Body of pancreas (tissue), 4 donors: ENCODE data around the gene ADAM33. TPM values are rescaled to one million over a fixed set of nuclear protein-coding genes. Genes with fewer than 3 reads are reported as not detected.
A peak's percentile ranks its signal among the peaks of the same experiment; 100 is the strongest.

Experiments used
- ATAC-seq: fragments of 150-250 bp; one replicate; pipeline ENCODE4 v1.9.1; 2016
- DNase-seq, 4 donors: peaks; one replicate each; pipeline ENCODE4 v3.0.0-alpha.2; 2019
- H3K27ac ChIP-seq, 4 donors: fragments of 200-600 bp; sonication (generic); 1 replicate in 3 of 4; 2 replicates in 1 of 4; pipeline versions ENCODE4 v1.5.1 to v1.6.1; 2016 to 2019; ENCODE audit warnings: mild to moderate bottlenecking in 1 of 4, mixed read lengths in 1 of 4, moderate library complexity in 1 of 4
- H3K27me3 ChIP-seq, 2 donors: fragments of 200-600 bp; sonication (generic); one replicate each; pipeline ENCODE4 v1.6.0; 2016; ENCODE audit warnings: mild to moderate bottlenecking in 1 of 2
- H3K36me3 ChIP-seq, 2 donors: fragments of 200-600 bp; sonication (generic); replicated peaks in 1 of 2; 2 replicates each; pipeline ENCODE4 v1.5.1; 2016; ENCODE audit warnings: low read depth in 2 of 2; ENCODE audit not compliant: insufficient read depth in 1 of 2
- H3K4me1 ChIP-seq: fragments of 200-600 bp; sonication (generic); one replicate; pipeline ENCODE4 v1.6.0; 2016
- H3K4me3 ChIP-seq, 2 donors: fragments of 200-600 bp; sonication (generic); 1 replicate in 1 of 2; 2 replicates in 1 of 2; pipeline ENCODE4 v1.5.1; 2016 to 2019
- H3K9me3 ChIP-seq, 3 donors: fragments of 200-600 bp; sonication (generic); 1 replicate in 2 of 3; 2 replicates in 1 of 3; pipeline ENCODE4 v1.5.1; 2016
- CTCF ChIP-seq, 7 experiments: fragments of 450-650 bp in 4 of 7; fragments of 200-600 bp in 3 of 7; sonication (generic) in 3 of 7; IDR thresholded peaks; one replicate each; pipeline ENCODE4 v1.5.1; 2016 to 2019; ENCODE audit warnings: antibody characterized with exemption in 7 of 7
- POLR2A ChIP-seq, 3 donors: fragments of 450-650 bp; IDR thresholded peaks; one replicate each; pipeline ENCODE4 v1.6.1; 2016; ENCODE audit warnings: antibody characterized with exemption in 3 of 3, mild to moderate bottlenecking in 2 of 3
- WGBS, 2 donors: methylation state at CpG; one replicate each; pipeline ENCODE4 v1.1.5; 2017; 5-methylcytosine and 5-hydroxymethylcytosine counted together
- intact Hi-C: fragments of 100-400 bp; cut with DNase I; formaldehyde crosslinking; loops from one replicate; pipeline ENCODE4 v1.15.1; 2023
- total RNA-seq, 2 donors: library from RNA; depleted of rRNA; stranded (reverse); fragments of >200 nt; gene quantifications; one replicate each; pipeline ENCODE4 v1.1.0, GENCODE V29; 2016

The ADAM33 gene
- total RNA-seq, 2 donors from 2014 or later, result 11.2 to 29.0 TPM

GRCh38 chr20:3710011-3710466, 28.2 kb upstream of the ADAM33 start:
- no peak for TF ChIP-seq POLR2A (IDR thresholded peaks at IDR 0.05)
- no peak for TF ChIP-seq CTCF (IDR thresholded peaks at IDR 0.05)
- Histone ChIP-seq H3K27ac (no peak overlapping the region), H3K4me3 (no peak overlapping the region), H3K4me1 (no peaks in the 10 kb centered on the region), H3K27me3 (no peaks in the 10 kb centered on the region), H3K36me3 (no peaks in the 10 kb centered on the region), H3K9me3 (no peaks in the 10 kb centered on the region)
- ATAC-seq (no peak), DNase-seq (no peak)
- intact Hi-C loops, result no loop called here
- WGBS, 2 donors, result 47 to 48% methylated on average over 2 to 6 of the region's 6 CpGs

- 82 to 95% methylated on average over 3 of the region's 3 CpGs for WGBS, 2 donors
- intact Hi-C loops, result no loop called here
These were observed 25.7 kb upstream of the ADAM33 start for GRCh38 chr20:3707508-3707899.

GRCh38 chr20:3706774-3707507, 25.1 kb upstream of the ADAM33 start:
- DNase-seq (peak in 1 of 4 donors; percentile 65), ATAC-seq (no peak)
- Histone ChIP-seq H3K27ac (no peak overlapping the region), H3K4me1 (no peaks in the 10 kb centered on the region), H3K9me3 (no peaks in the 10 kb centered on the region), H3K27me3 (no peaks in the 10 kb centered on the region), H3K4me3 (no peak overlapping the region), H3K36me3 (no peaks in the 10 kb centered on the region)
- intact Hi-C loops, result no loop called here
- TF ChIP-seq CTCF (IDR thresholded peaks at IDR 0.05), result no peak
- no peak for TF ChIP-seq POLR2A (IDR thresholded peaks at IDR 0.05)
- 76 to 80% methylated on average over 2 to 10 of the region's 10 CpGs for WGBS, 2 donors

More at GRCh38 chr20:3707508-3707899, 25.7 kb upstream of the ADAM33 start:
- Histone ChIP-seq H3K27ac (no peak overlapping the region), H3K27me3 (no peaks in the 10 kb centered on the region), H3K4me1 (no peaks in the 10 kb centered on the region), H3K9me3 (no peaks in the 10 kb centered on the region), H3K36me3 (no peaks in the 10 kb centered on the region), H3K4me3 (no peak overlapping the region)
- ATAC-seq, result no peak
- TF ChIP-seq CTCF (IDR thresholded peaks at IDR 0.05) (no peak), POLR2A (IDR thresholded peaks at IDR 0.05) (no peak)
- no peak for DNase-seq

GRCh38 chr20:3705970-3706739, 24.3 kb upstream of the ADAM33 start:
- H3K4me1 ChIP-seq, result no peaks in the 10 kb centered on the region
- intact Hi-C loops, result no loop called here
- DNase-seq (no peak), ATAC-seq (no peak)
- no peak overlapping the region for H3K27ac ChIP-seq
- H3K36me3 ChIP-seq, result no peaks in the 10 kb centered on the region
- no peak for TF ChIP-seq POLR2A (IDR thresholded peaks at IDR 0.05)
- no peak for TF ChIP-seq CTCF (IDR thresholded peaks at IDR 0.05)
- H3K4me3 ChIP-seq, result no peak overlapping the region
- H3K9me3 ChIP-seq, result no peaks in the 10 kb centered on the region
- no peaks in the 10 kb centered on the region for H3K27me3 ChIP-seq
- WGBS, 2 donors, result 84 to 92% methylated on average over 4 to 29 of the region's 31 CpGs
